Thyroid gland (tissue), 4 donors: Measurements from ENCODE around the gene MAGEA9B.

Source experiments
- POLR2A ChIP-seq, 2 donors: fragments of 450-650 bp; IDR thresholded peaks; one replicate each; pipeline ENCODE4 v1.6.1; 2017; ENCODE audit warnings: antibody characterized with exemption in 2 of 2, mild to moderate bottlenecking in 2 of 2, moderate library complexity in 1 of 2
- TF ChIP-seq, protein P1 (sequence below), 6 experiments: fragments of 200-600 bp in 3 of 6; fragments of 450-650 bp in 3 of 6; sonication (generic) in 3 of 6; IDR thresholded peaks; one replicate each; pipeline ENCODE4 v1.5.1; 2016 to 2019; ENCODE audit warnings: antibody characterized with exemption in 6 of 6, mild to moderate bottlenecking in 2 of 6, inconsistent platforms in 1 of 6, moderate library complexity in 1 of 6

DNA sequence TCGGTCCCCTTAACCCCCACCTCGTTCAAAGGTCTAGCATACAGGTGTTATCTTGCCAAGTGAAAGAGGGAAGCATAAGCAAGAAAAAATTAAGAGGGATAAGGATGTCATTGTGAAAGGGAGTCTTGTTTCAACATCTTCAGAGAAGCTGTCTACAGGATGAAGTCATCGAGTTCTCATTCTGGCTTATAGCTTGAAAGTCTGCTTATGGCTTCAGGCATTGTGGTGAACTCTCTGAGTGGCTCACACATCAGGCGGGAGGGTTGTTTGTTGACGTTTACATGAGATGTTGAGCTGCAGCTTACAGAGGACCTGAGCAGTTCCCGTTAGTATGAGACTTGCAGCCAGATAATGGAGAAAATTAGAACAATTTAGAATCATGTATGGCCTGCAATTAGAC, 16.6 kb downstream of the MAGEA9B start:
- TF ChIP-seq, protein P1, sequence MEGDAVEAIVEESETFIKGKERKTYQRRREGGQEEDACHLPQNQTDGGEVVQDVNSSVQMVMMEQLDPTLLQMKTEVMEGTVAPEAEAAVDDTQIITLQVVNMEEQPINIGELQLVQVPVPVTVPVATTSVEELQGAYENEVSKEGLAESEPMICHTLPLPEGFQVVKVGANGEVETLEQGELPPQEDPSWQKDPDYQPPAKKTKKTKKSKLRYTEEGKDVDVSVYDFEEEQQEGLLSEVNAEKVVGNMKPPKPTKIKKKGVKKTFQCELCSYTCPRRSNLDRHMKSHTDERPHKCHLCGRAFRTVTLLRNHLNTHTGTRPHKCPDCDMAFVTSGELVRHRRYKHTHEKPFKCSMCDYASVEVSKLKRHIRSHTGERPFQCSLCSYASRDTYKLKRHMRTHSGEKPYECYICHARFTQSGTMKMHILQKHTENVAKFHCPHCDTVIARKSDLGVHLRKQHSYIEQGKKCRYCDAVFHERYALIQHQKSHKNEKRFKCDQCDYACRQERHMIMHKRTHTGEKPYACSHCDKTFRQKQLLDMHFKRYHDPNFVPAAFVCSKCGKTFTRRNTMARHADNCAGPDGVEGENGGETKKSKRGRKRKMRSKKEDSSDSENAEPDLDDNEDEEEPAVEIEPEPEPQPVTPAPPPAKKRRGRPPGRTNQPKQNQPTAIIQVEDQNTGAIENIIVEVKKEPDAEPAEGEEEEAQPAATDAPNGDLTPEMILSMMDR (IDR thresholded peaks at IDR 0.05) = no peak
- TF ChIP-seq POLR2A (IDR thresholded peaks at IDR 0.05) = no peak
